Measurements from ENCODE around the gene ZCCHC2.

The ZCCHC2 gene

GRCh38 chr18:62611453-62612288 is 88.8 kb downstream of the ZCCHC2 start:
- DNase-seq, result no peak

- no peak for DNase-seq
Observed at GRCh38 chr18:62612289-62612645, 89.4 kb downstream of the ZCCHC2 start.

GRCh38 chr18:62612776-62613175 is 90.0 kb downstream of the ZCCHC2 start:
- no peak for DNase-seq

- DNase-seq, result no peak
Observed at GRCh38 chr18:62614494-62614893, 91.7 kb downstream of the ZCCHC2 start.

- DNase-seq, result no peak
Observed at GRCh38 chr18:62616331-62616805, 93.5 kb downstream of the ZCCHC2 start.

- no peak for DNase-seq
Observed at GRCh38 chr18:62617793-62618591, 95.2 kb downstream of the ZCCHC2 start.

- no peak for DNase-seq
Observed at GRCh38 chr18:62618735-62619134, 95.9 kb downstream of the ZCCHC2 start.

- DNase-seq, result no peak
Observed at GRCh38 chr18:62621546-62621945, 98.7 kb downstream of the ZCCHC2 start.

- DNase-seq, result no peak
Observed at GRCh38 chr18:62625019-62625418, 102.2 kb downstream of the ZCCHC2 start.
